Esophagus squamous epithelium (tissue), 4 donors: Measurements from ENCODE around the gene CNOT9.
A peak's percentile ranks its signal among the peaks of the same experiment; 100 is the strongest.

Experiments
- CTCF ChIP-seq, 6 experiments: fragments of 450-650 bp in 4 of 6; fragments of 200-600 bp in 2 of 6; sonication (generic) in 2 of 6; IDR thresholded peaks; one replicate each; pipeline ENCODE4 v1.5.1; 2016 to 2019; ENCODE audit warnings: antibody characterized with exemption in 6 of 6, mild to moderate bottlenecking in 4 of 6, moderate library complexity in 4 of 6
- POLR2A ChIP-seq, 4 donors: fragments of 450-650 bp; IDR thresholded peaks; one replicate each; pipeline ENCODE4 v1.6.1; 2017; ENCODE audit warnings: antibody characterized with exemption in 4 of 4, mild to moderate bottlenecking in 4 of 4, moderate library complexity in 3 of 4

GRCh38 chr2:218607436-218608115, 38.9 kb downstream of the CNOT9 start, which contains the start of gene PLCD4:
- TF ChIP-seq POLR2A (IDR thresholded peaks at IDR 0.05) (peak in 2 of 4 donors; percentile 11 to 55), CTCF (IDR thresholded peaks at IDR 0.05) (peak in 2 of 6 experiments; percentile 15 to 25)
